Subcutaneous preadipocyte (primary cell): ENCODE results near the gene QDPR. TPM values are rescaled to one million over a fixed set of nuclear protein-coding genes. Genes with fewer than 3 reads are reported as not detected.

Experiments
- total RNA-seq: library from RNA; depleted of rRNA; stranded (reverse); fragments of >200 nt; gene quantifications from 2 replicates; pipeline ENCODE4 v1.2.3, GENCODE V29; 2012

The QDPR gene
- 16.5 and 18.8 TPM in 2 replicates for total RNA-seq

DNA sequence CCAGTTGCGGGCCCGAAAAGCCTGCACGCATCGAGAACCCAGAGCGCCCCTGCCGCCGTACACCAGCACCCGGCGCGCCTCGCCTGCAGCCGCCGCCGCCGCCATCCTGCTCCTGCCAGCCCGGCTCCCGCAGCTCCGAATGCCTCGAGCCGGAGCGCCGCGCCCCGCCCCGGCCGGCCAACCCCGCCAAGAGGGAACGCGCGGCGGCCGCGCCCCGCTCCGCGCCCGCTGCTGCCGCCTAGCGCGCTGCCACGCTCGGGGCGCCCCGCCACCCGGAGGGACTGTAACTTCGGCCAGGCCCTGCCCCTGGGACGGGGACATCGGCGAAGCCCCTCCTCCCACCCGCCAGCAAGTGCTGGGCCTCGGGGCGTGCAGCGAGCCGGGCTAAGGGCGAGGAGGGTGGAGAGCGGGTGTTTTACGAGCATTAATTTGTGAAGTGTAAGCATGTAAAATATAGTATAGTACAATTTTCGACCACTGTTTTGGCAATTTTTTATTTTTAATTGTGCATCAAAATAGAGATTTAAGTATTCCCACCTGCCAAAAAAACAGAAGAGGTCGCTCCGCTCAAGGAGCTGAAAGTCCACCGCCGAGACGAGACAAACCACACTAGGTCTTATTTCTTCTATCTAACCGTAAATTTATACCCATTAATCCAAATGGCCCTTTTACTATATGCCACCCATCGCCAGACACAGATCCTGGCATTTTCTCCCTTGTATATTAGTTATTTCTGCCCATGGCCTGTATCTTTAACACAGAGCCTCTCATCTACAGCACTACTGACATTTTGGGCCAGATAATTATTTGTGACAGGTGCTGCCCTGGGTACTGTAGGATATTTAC is at the start of gene QDPR:
TSS of gene QDPR (minus strand) at position 141 of the 846 bp plus-strand sequence. CDS start at position 105, 36 bp downstream.

DNA sequence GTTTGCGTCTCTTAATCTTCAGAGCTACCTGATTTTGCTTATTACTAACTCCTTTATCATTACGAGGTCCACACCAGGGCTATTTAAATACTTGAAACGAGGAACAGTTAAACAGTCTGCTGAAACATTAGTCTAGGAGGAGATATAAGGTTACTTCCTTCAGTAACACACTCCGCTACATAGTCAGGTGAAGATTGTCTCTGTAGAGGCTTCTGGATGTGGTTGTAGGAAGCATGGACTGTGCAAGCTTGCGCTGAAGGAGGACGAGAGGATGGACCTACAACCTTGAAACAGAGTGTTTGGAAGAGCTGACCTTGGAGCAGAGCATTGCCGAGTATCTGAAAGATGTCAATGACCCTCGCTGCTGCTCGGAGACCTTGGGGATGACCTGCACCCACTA is 3.0 kb upstream of the QDPR start, which contains the start of gene CLRN2:
TSS of gene CLRN2 (plus strand) at position 301 of the 400 bp plus-strand sequence. CDS start 102 bp downstream, outside the sequence.

Other genes with a start within 250 kb of the QDPR start
- not detected in 2 replicates for gene CLRN2, start 3.1 kb upstream of the QDPR start, total RNA-seq
- 114 and 124 TPM in 2 replicates for gene LAP3, start 65.1 kb upstream of the QDPR start, total RNA-seq
- 8.1 and 10.9 TPM in 2 replicates for gene MED28, start 102.6 kb upstream of the QDPR start, total RNA-seq